Sigmoid colon (tissue), 4 donors: ENCODE results near the gene SNRPB.
"Not testable (repeated sequence)": the region's sequence is repeated elsewhere in the genome, so short reads cannot be mapped to it uniquely, and the experiment has no call there.

Experiments used
- CTCF ChIP-seq, 4 experiments: fragments of 450-650 bp in 3 of 4; fragments of 200-600 bp in 1 of 4; IDR thresholded peaks; one replicate each; pipeline ENCODE4 v1.5.1; 2016 to 2019; ENCODE audit warnings: antibody characterized with exemption in 4 of 4, mild to moderate bottlenecking in 3 of 4, moderate library complexity in 2 of 4
- POLR2AphosphoS5 ChIP-seq, 4 donors: sonication (generic); formaldehyde crosslinking; IDR thresholded peaks; one replicate each; pipeline ENCODE4 v1.6.1; 2017; ENCODE audit warnings: antibody characterized with exemption in 4 of 4

- TF ChIP-seq CTCF, POLR2AphosphoS5 (IDR thresholded peaks at IDR 0.05): not testable (repeated sequence)
Measured at GRCh38 chr20:2502808-2503384, 32.3 kb upstream of the SNRPB start.
